NOMO-1 treated with dmso at 0.1 percent for 144 hours (cell line): ENCODE data around the gene NDUFC2.
"Not testable (repeated sequence)": the region's sequence is repeated elsewhere in the genome, so short reads cannot be mapped to it uniquely, and the experiment has no call there.

Source experiments
- DNase-seq: peaks from one replicate; lab custom pipeline; 2025; ENCODE audit not compliant: unreplicated experiment; lab: John Stamatoyannopoulos, UW

Gene NDUFC2

GRCh38 chr11:78079232-78080083, at the start of gene NDUFC2:
Gene NDUFC2 (minus strand): TSS chr11:78079862. CDS start chr11:78079744, 118 bp downstream.
- peak; percentile 58 for DNase-seq

- DNase-seq, result no peak
Observed at GRCh38 chr11:78127403-78127802, 47.7 kb upstream of the NDUFC2 start.

- DNase-seq, result peak; percentile 36
Observed at GRCh38 chr11:78112582-78113275, 33.1 kb upstream of the NDUFC2 start.

GRCh38 chr11:78111298-78111697, 31.6 kb upstream of the NDUFC2 start:
- no peak for DNase-seq

GRCh38 chr11:78110830-78111229, 31.2 kb upstream of the NDUFC2 start:
- no peak for DNase-seq

- DNase-seq, result no peak
Observed at GRCh38 chr11:78110351-78110750, 30.7 kb upstream of the NDUFC2 start.

GRCh38 chr11:78109081-78110015, 29.7 kb upstream of the NDUFC2 start:
- DNase-seq, result no peak

- DNase-seq, result no peak
Observed at GRCh38 chr11:78100676-78101472, 21.2 kb upstream of the NDUFC2 start.

- DNase-seq, result no peak
Observed at GRCh38 chr11:78100261-78100660, 20.6 kb upstream of the NDUFC2 start.

GRCh38 chr11:78099666-78100065, 20.0 kb upstream of the NDUFC2 start:
- DNase-seq, result no peak

- DNase-seq, result no peak
Observed at GRCh38 chr11:78097666-78098385, 18.2 kb upstream of the NDUFC2 start.

GRCh38 chr11:78094250-78094649, 14.6 kb upstream of the NDUFC2 start:
- no peak for DNase-seq

GRCh38 chr11:78086521-78087074, 6.9 kb upstream of the NDUFC2 start:
- not testable (repeated sequence) for DNase-seq

- no peak for DNase-seq
Observed at GRCh38 chr11:78085972-78086371, 6.3 kb upstream of the NDUFC2 start.

- DNase-seq, result not testable (repeated sequence)
Observed at GRCh38 chr11:78084506-78084905, 4.8 kb upstream of the NDUFC2 start.

- DNase-seq, result no peak
Observed at GRCh38 chr11:78083021-78083420, 3.4 kb upstream of the NDUFC2 start.

- DNase-seq, result no peak
Observed at GRCh38 chr11:78082146-78082545, 2.5 kb upstream of the NDUFC2 start.

- no peak for DNase-seq
Observed at GRCh38 chr11:78081583-78081982, 1.9 kb upstream of the NDUFC2 start.

- DNase-seq, result no peak
Observed at GRCh38 chr11:78080818-78081495, 1.3 kb upstream of the NDUFC2 start.
